Measurements from ENCODE around the gene NRGN.

Gene NRGN

GRCh38 chr11:124728134-124728533 lies 11.6 kb upstream of the NRGN start:
- no peak overlapping the region for H3K4me3 Mint-ChIP-seq
- H3K27ac Mint-ChIP-seq: no peak overlapping the region
- H3K27me3 Mint-ChIP-seq: peaks cover 10% of the 10 kb centered on the region
- peaks cover 10% of the 10 kb centered on the region for H3K4me1 Mint-ChIP-seq (ENCODE audit: low read depth)
- H3K36me3 Mint-ChIP-seq: no peaks in the 10 kb centered on the region
- H3K9me3 Mint-ChIP-seq (ENCODE audit: low read depth): no peaks in the 10 kb centered on the region

- Mint-ChIP-seq H3K9me3 (ENCODE audit: low read depth) (no peaks in the 10 kb centered on the region), H3K4me3 (no peak overlapping the region), H3K27me3 (peaks cover 5% of the 10 kb centered on the region), H3K27ac (no peak overlapping the region), H3K36me3 (no peaks in the 10 kb centered on the region), H3K4me1 (ENCODE audit: low read depth) (peaks cover 9% of the 10 kb centered on the region)
Measured at GRCh38 chr11:124729571-124729970, 10.2 kb upstream of the NRGN start.

GRCh38 chr11:124732230-124732629 lies 7.5 kb upstream of the NRGN start:
- no peak overlapping the region for H3K27ac Mint-ChIP-seq
- H3K9me3 Mint-ChIP-seq (ENCODE audit: low read depth): no peaks in the 10 kb centered on the region
- no peak overlapping the region for H3K4me3 Mint-ChIP-seq
- H3K36me3 Mint-ChIP-seq: no peaks in the 10 kb centered on the region
- no peaks in the 10 kb centered on the region for H3K4me1 Mint-ChIP-seq (ENCODE audit: low read depth)
- H3K27me3 Mint-ChIP-seq: no peaks in the 10 kb centered on the region

GRCh38 chr11:124736736-124737135 lies 3.0 kb upstream of the NRGN start:
- no peaks in the 10 kb centered on the region for H3K9me3 Mint-ChIP-seq (ENCODE audit: low read depth)
- H3K4me1 Mint-ChIP-seq (ENCODE audit: low read depth): peaks cover 18% of the 10 kb centered on the region
- no peaks in the 10 kb centered on the region for H3K27me3 Mint-ChIP-seq
- no peaks in the 10 kb centered on the region for H3K36me3 Mint-ChIP-seq
- no peak overlapping the region for H3K4me3 Mint-ChIP-seq
- H3K27ac Mint-ChIP-seq: no peak overlapping the region

- Mint-ChIP-seq H3K36me3 (no peaks in the 10 kb centered on the region), H3K4me1 (ENCODE audit: low read depth) (peaks cover 18% of the 10 kb centered on the region), H3K27ac (no peak overlapping the region), H3K27me3 (no peaks in the 10 kb centered on the region), H3K4me3 (no peak overlapping the region), H3K9me3 (ENCODE audit: low read depth) (no peaks in the 10 kb centered on the region)
Measured at GRCh38 chr11:124737638-124738305, 2.0 kb upstream of the NRGN start.

DNA sequence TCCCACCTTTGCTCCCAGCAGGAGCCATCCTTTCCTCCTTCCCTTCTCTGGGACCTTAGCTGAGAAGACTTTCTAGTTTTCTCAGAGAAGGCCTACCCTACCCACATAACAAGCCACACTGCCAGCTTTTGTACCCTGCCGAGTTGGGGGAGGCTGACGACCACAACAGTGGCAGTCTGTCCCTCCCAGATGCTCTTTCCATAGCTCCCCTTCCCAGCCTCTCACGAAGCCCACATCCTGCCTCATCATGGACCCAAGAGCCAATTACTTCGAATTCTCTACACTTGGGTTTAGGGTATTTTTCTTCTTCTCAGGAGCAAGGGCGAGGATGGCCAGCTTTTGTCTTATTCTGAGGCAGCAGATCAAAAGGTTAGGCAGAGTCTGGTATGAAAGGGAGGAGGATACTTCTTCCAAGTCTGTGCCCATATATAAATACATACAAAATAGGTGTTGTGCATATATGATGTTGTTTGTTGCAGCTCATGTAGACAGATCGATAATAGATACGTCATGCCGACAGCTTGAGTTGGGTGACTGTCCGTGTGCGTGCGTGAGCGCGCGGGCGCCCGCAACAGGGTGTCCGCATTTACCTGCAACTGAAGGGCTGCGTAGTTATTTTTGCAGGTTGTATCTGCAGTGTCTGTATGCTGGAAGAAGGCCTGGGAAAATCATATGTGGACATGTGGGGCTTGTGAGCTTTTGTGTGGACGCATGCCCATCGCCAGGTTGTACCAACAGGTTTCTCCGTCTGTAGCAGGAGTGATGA lies 846 bp upstream of the NRGN start:
- H3K27ac Mint-ChIP-seq: no peak overlapping the region
- H3K27me3 Mint-ChIP-seq: no peaks in the 10 kb centered on the region
- H3K4me3 Mint-ChIP-seq: peak overlapping the region; percentile 89
- no peaks in the 10 kb centered on the region for H3K36me3 Mint-ChIP-seq
- H3K4me1 Mint-ChIP-seq (ENCODE audit: low read depth): peaks cover 18% of the 10 kb centered on the region
- H3K9me3 Mint-ChIP-seq (ENCODE audit: low read depth): no peaks in the 10 kb centered on the region

GRCh38 chr11:124740277-124740882 lies 638 bp downstream of the NRGN start:
- Mint-ChIP-seq H3K36me3 (no peaks in the 10 kb centered on the region), H3K4me3 (peak overlapping the region; percentile 89), H3K9me3 (ENCODE audit: low read depth) (no peaks in the 10 kb centered on the region), H3K4me1 (ENCODE audit: low read depth) (peaks cover 23% of the 10 kb centered on the region), H3K27me3 (no peaks in the 10 kb centered on the region), H3K27ac (no peak overlapping the region)

GRCh38 chr11:124742555-124742954 lies 2.8 kb downstream of the NRGN start:
- Mint-ChIP-seq H3K36me3 (no peaks in the 10 kb centered on the region), H3K4me1 (ENCODE audit: low read depth) (peaks cover 30% of the 10 kb centered on the region), H3K9me3 (ENCODE audit: low read depth) (no peaks in the 10 kb centered on the region), H3K27ac (no peak overlapping the region), H3K27me3 (no peaks in the 10 kb centered on the region), H3K4me3 (no peak overlapping the region)

GRCh38 chr11:124743050-124743449 lies 3.3 kb downstream of the NRGN start:
- Mint-ChIP-seq H3K27me3 (no peaks in the 10 kb centered on the region), H3K9me3 (ENCODE audit: low read depth) (no peaks in the 10 kb centered on the region), H3K27ac (no peak overlapping the region), H3K4me1 (ENCODE audit: low read depth) (peaks cover 30% of the 10 kb centered on the region), H3K4me3 (no peak overlapping the region), H3K36me3 (no peaks in the 10 kb centered on the region)

GRCh38 chr11:124745270-124745834 lies 5.6 kb downstream of the NRGN start:
- Mint-ChIP-seq H3K27ac (no peak overlapping the region), H3K4me3 (peak overlapping the region; percentile 53), H3K9me3 (ENCODE audit: low read depth) (no peaks in the 10 kb centered on the region), H3K36me3 (no peaks in the 10 kb centered on the region), H3K27me3 (no peaks in the 10 kb centered on the region), H3K4me1 (ENCODE audit: low read depth) (peaks cover 23% of the 10 kb centered on the region)

GRCh38 chr11:124745835-124746620 lies 6.3 kb downstream of the NRGN start:
- H3K4me1 Mint-ChIP-seq (ENCODE audit: low read depth): peaks cover 18% of the 10 kb centered on the region

GRCh38 chr11:124746621-124747243 lies 7.0 kb downstream of the NRGN start:
- peaks cover 18% of the 10 kb centered on the region for H3K4me1 Mint-ChIP-seq (ENCODE audit: low read depth)
- H3K4me3 Mint-ChIP-seq: peak overlapping the region; percentile 98
- H3K27ac Mint-ChIP-seq: peak overlapping the region; percentile 88
- H3K36me3 Mint-ChIP-seq: no peaks in the 10 kb centered on the region
- H3K9me3 Mint-ChIP-seq (ENCODE audit: low read depth): no peaks in the 10 kb centered on the region
- H3K27me3 Mint-ChIP-seq: no peaks in the 10 kb centered on the region

More at GRCh38 chr11:124745835-124746620, 6.3 kb downstream of the NRGN start:
- Mint-ChIP-seq H3K9me3 (ENCODE audit: low read depth) (no peaks in the 10 kb centered on the region), H3K27me3 (no peaks in the 10 kb centered on the region), H3K27ac (peak overlapping the region; percentile 88), H3K4me3 (peak overlapping the region; percentile 98), H3K36me3 (no peaks in the 10 kb centered on the region)

DNA sequence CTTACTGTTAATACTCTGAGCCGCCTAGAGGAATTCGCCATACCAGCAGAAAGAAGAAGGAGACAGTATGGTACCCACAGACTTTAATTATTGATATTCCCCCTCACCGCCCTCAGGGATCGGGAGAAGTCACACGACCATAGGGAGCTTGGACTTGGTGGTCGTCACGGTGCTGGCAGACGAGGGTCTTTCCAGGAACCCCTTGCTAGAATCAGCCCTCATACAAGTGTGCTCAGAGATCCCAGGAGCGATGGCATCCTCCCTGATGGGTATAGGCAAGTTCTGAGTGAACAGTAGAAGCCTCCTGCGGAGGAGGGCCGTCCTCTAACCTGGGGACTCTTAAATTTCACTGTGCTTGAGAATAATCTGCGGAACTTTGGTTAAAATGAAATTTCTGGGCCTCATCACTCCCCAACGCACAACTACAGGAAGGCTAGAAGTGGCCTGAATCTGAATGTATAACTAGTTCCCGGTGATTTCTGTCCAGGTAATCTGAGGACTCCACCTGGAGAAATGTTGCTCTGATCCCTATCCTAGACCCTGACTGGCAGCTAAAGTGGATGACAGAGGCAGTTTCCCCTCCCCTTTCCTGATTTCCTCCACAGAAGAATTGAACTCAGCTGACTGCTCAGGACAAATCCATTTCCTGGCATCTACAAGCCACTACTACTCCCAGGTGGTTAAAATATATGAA lies 7.8 kb downstream of the NRGN start:
- Mint-ChIP-seq H3K4me3 (peak overlapping the region; percentile 98), H3K4me1 (ENCODE audit: low read depth) (peaks cover 18% of the 10 kb centered on the region), H3K27ac (no peak overlapping the region), H3K9me3 (ENCODE audit: low read depth) (no peaks in the 10 kb centered on the region), H3K36me3 (no peaks in the 10 kb centered on the region), H3K27me3 (no peaks in the 10 kb centered on the region)

DNA sequence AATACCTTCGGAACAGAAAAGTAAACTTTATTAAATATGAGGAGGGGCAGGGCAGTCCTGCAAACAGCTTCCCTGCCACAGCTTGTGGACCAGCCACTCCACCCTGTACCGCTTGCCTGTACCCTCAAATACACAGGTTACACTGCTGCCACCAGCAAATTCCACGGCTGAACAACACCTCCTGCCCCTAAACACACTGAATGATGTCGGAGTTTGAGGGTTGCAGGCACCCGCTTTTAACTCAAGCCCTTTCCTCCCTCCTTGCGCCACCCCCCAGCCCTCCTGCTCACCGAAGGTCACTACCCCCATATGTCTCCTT lies 8.3 kb downstream of the NRGN start:
- Mint-ChIP-seq H3K36me3 (no peaks in the 10 kb centered on the region), H3K27ac (no peak overlapping the region), H3K4me3 (no peak overlapping the region), H3K27me3 (no peaks in the 10 kb centered on the region), H3K9me3 (ENCODE audit: low read depth) (no peaks in the 10 kb centered on the region), H3K4me1 (ENCODE audit: low read depth) (peaks cover 18% of the 10 kb centered on the region)
